HEK293T (cell line): ENCODE results near the gene PPP1R7.

Source experiments
- ELF4 ChIP-seq: fragments of 450-650 bp; IDR thresholded peaks from 2 replicates; pipeline ENCODE4 v1.6.1; 2017; ENCODE audit warnings: antibody characterized with exemption
- FOXA1 ChIP-seq: fragments of 450-650 bp; IDR thresholded peaks from 2 replicates; pipeline ENCODE4 v1.6.1; 2016; ENCODE audit warnings: mild to moderate bottlenecking
- FOXK2 ChIP-seq: fragments of 450-650 bp; IDR thresholded peaks from 2 replicates; pipeline ENCODE4 v1.6.1; 2016; ENCODE audit warnings: mild to moderate bottlenecking
- FOXM1 ChIP-seq: fragments of 450-650 bp; IDR thresholded peaks from 2 replicates; pipeline ENCODE4 v1.6.1; 2017; ENCODE audit warnings: mild to moderate bottlenecking, borderline replicate concordance
- HDGF ChIP-seq: fragments of 450-650 bp; IDR thresholded peaks from 2 replicates; pipeline ENCODE4 v1.6.1; 2017; ENCODE audit warnings: antibody characterized with exemption, borderline replicate concordance
- PKNOX1 ChIP-seq: fragments of 450-650 bp; IDR thresholded peaks from 2 replicates; pipeline ENCODE4 v1.6.1; 2016
- SP1 ChIP-seq: fragments of 450-650 bp; IDR thresholded peaks from 2 replicates; pipeline ENCODE4 v1.6.1; 2017
- TARDBP ChIP-seq: fragments of 450-650 bp; IDR thresholded peaks from 2 replicates; pipeline ENCODE4 v1.6.1; 2016
- ZNF384 ChIP-seq: fragments of 450-650 bp; IDR thresholded peaks from 2 replicates; pipeline ENCODE4 v1.6.1; 2016

- TF ChIP-seq ZNF384 (no peak), SP1 (no peak), ELF4 (no peak), FOXA1 (no peak), PKNOX1 (no peak), FOXK2 (no peak), TARDBP (no peak), FOXM1 (no peak), HDGF (no peak)
Measured at GRCh38 chr2:241178961-241179360, 28.7 kb downstream of the PPP1R7 start.
